ENCODE measurements around the gene CRTC3. TPM values are rescaled to one million over a fixed set of nuclear protein-coding genes. Genes with fewer than 3 reads are reported as not detected.
"Not testable (repeated sequence)": the region's sequence is repeated elsewhere in the genome, so short reads cannot be mapped to it uniquely, and the experiment has no call there.

The CRTC3 gene
- total RNA-seq, 2 experiments from 2014 or later = 90.7 to 92.4 TPM

DNA sequence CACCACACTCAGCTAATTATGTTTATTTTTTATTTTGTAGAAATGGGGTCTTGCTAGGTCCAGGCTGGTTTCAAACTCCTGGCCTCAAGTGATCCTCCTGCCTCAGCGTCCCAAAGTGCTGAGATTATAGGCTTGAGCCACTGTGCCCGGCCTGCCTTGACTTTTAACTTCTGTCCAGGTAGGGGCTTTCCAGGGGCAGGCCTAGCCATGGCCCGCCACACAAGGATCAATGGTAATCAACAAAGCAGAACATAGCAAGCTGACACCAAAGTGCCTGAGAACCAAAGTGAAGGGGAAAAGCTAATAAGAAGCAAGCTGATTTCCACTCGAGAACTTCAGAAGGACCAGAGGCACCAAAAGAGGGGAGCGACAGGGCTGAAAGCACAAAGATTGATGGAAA, 9.4 kb upstream of the CRTC3 start:
- Mint-ChIP-seq H3K9me3 (no peaks in the 10 kb centered on the region), H3K4me3 (no peak overlapping the region), H3K4me1 (ENCODE audit: low read depth) (no peaks in the 10 kb centered on the region), H3K36me3 (ENCODE audit: low read depth) (no peaks in the 10 kb centered on the region), H3K27me3 (no peaks in the 10 kb centered on the region), H3K27ac (no peak overlapping the region)
- H3K27me3 ChIP-seq (ENCODE audit: control insufficient read depth in 1 of 2, insufficient read depth in 2 of 2, low read length in 2 of 2) = no peaks in the 10 kb centered on the region
- TF ChIP-seq, protein P1, sequence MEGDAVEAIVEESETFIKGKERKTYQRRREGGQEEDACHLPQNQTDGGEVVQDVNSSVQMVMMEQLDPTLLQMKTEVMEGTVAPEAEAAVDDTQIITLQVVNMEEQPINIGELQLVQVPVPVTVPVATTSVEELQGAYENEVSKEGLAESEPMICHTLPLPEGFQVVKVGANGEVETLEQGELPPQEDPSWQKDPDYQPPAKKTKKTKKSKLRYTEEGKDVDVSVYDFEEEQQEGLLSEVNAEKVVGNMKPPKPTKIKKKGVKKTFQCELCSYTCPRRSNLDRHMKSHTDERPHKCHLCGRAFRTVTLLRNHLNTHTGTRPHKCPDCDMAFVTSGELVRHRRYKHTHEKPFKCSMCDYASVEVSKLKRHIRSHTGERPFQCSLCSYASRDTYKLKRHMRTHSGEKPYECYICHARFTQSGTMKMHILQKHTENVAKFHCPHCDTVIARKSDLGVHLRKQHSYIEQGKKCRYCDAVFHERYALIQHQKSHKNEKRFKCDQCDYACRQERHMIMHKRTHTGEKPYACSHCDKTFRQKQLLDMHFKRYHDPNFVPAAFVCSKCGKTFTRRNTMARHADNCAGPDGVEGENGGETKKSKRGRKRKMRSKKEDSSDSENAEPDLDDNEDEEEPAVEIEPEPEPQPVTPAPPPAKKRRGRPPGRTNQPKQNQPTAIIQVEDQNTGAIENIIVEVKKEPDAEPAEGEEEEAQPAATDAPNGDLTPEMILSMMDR (IDR thresholded peaks at IDR 0.05) = no peak
- CTCF ChIA-PET = no interaction called here
- POLR2A ChIA-PET = no interaction called here
- H3K9me3 ChIP-seq (ENCODE audit: control insufficient read depth in 1 of 2, insufficient read depth in 1 of 2, low read length in 2 of 2) = no peaks in the 10 kb centered on the region
- H3K4me1 ChIP-seq (ENCODE audit: insufficient read depth, low read length) = no peaks in the 10 kb centered on the region
- H3K36me3 ChIP-seq (ENCODE audit: insufficient read depth, low read length) = no peaks in the 10 kb centered on the region
- DNase-seq (no peak), ATAC-seq (ENCODE audit: poor library complexity) (no peak)
- H3K4me3 ChIP-seq (ENCODE audit: low read length) = no peak overlapping the region
- H3K27ac ChIP-seq (ENCODE audit: low read depth in 1 of 2, low read length in 2 of 2) = no peak overlapping the region
- intact Hi-C loops (cut with DNase I, micrococcal nuclease) = no loop called here

GRCh38 chr15:90523373-90523772, 6.3 kb upstream of the CRTC3 start:
- no peak for ATAC-seq (ENCODE audit: poor library complexity)
- no peaks in the 10 kb centered on the region for H3K9me3 ChIP-seq (ENCODE audit: control insufficient read depth in 1 of 2, insufficient read depth in 1 of 2, low read length in 2 of 2)
- TF ChIP-seq, protein P1 (IDR thresholded peaks at IDR 0.05) = no peak
- ChIA-PET CTCF (no interaction called here), POLR2A (no interaction called here)
- H3K4me1 Mint-ChIP-seq (ENCODE audit: low read depth) = no peaks in the 10 kb centered on the region
- H3K4me3 Mint-ChIP-seq = no peak overlapping the region
- H3K36me3 ChIP-seq (ENCODE audit: insufficient read depth, low read length) = no peaks in the 10 kb centered on the region
- intact Hi-C loops (cut with DNase I, micrococcal nuclease) = no loop called here
- DNase-seq = no peak
- no peaks in the 10 kb centered on the region for H3K27me3 ChIP-seq (ENCODE audit: control insufficient read depth in 1 of 2, insufficient read depth in 2 of 2, low read length in 2 of 2)
- H3K4me3 ChIP-seq (ENCODE audit: low read length) = no peak overlapping the region
- no peaks in the 10 kb centered on the region for H3K9me3 Mint-ChIP-seq
- no peak overlapping the region for H3K27ac Mint-ChIP-seq
- no peaks in the 10 kb centered on the region for H3K36me3 Mint-ChIP-seq (ENCODE audit: low read depth)
- H3K27me3 Mint-ChIP-seq = no peaks in the 10 kb centered on the region
- H3K27ac ChIP-seq (ENCODE audit: low read depth in 1 of 2, low read length in 2 of 2) = no peak overlapping the region
- H3K4me1 ChIP-seq (ENCODE audit: insufficient read depth, low read length) = no peaks in the 10 kb centered on the region

DNA sequence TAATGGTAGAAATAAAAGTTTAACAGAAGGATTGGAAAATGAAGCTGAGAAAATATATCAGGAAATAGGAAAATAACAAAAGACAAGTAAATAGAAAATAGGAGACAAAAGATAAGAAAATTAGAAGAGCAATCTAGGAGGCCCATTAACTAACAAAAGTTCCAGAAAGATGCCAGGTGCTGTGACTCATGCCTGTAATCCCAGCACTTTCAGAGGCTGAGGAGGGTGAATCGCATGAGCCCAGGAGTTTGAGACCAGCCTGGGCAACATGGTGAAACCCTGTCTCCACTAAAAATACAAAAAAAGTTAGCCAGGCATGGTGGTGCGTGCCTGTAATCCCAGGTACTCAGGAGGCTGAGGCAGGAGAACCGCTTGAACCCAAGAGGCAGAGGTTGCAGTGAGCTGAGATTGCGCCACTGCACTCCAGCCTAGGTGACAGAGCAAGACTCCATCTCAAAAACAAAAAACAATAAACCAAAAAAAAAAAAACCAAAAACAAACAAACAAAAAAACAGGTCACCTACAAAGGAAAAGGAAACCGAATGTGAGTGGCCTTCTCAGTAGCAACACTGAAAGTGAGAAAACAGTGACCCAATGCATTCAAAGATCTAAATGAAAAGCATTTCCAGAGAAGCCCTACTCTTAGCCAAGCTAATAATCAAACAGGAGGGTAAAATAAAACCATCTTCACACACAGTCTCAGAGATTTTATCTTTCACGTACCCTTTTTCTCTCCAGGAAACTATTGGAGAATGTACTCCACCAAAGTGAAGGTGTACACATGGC, 5.5 kb upstream of the CRTC3 start:
- H3K27me3 Mint-ChIP-seq; H3K27ac Mint-ChIP-seq; intact Hi-C loops (cut with DNase I, micrococcal nuclease); H3K4me3 ChIP-seq (ENCODE audit: low read length); H3K27me3 ChIP-seq (ENCODE audit: control insufficient read depth in 1 of 2, insufficient read depth in 2 of 2, low read length in 2 of 2); H3K4me3 Mint-ChIP-seq; H3K36me3 ChIP-seq (ENCODE audit: insufficient read depth, low read length); H3K4me1 Mint-ChIP-seq (ENCODE audit: low read depth); DNase-seq; H3K9me3 Mint-ChIP-seq; ATAC-seq (ENCODE audit: poor library complexity); H3K36me3 Mint-ChIP-seq (ENCODE audit: low read depth); H3K27ac ChIP-seq (ENCODE audit: low read depth in 1 of 2, low read length in 2 of 2); H3K4me1 ChIP-seq (ENCODE audit: insufficient read depth, low read length); H3K9me3 ChIP-seq (ENCODE audit: control insufficient read depth in 1 of 2, insufficient read depth in 1 of 2, low read length in 2 of 2): not testable (repeated sequence)
- POLR2A ChIA-PET = interaction anchor here (0.6 to 1.5 kb wide), 2 partner anchors 16 to 36 kb away, joined by 3 to 5 read pairs; no protein-coding TSS in a partner anchor
- CTCF ChIA-PET = interaction anchor here (1.3 kb wide), 1 partner anchor 12 kb away, joined by 3 read pairs; no protein-coding TSS in a partner anchor

Measured in CD4-positive, alpha-beta T cell (primary cell).